HepG2 (cell line): ENCODE data around the gene TECTA.

Experiments
- EP300 ChIP-seq, 3 experiments: sonication (generic) in 1 of 3; formaldehyde crosslinking in 1 of 3; IDR thresholded peaks; 2 replicates each; pipeline versions ENCODE4 v1.5.1 to v1.6.1; 2011 to 2020; ENCODE audit warnings: low read depth in 2 of 3, low read length in 2 of 3, borderline replicate concordance in 1 of 3, improper control_type of control experiment in 1 of 3, mild to moderate bottlenecking in 1 of 3, missing genetic modification reagents in 1 of 3, moderate library complexity in 1 of 3
- GABPA ChIP-seq, 2 experiments: IDR thresholded peaks; 2 replicates each; pipeline ENCODE4 v1.6.1; 2011 to 2016; ENCODE audit warnings: low read depth in 2 of 2, low read length in 1 of 2, missing biosample characterization in 1 of 2, missing genetic modification characterization in 1 of 2
- TF ChIP-seq, protein P1 (sequence below): sonication (generic); formaldehyde crosslinking; IDR thresholded peaks from 2 replicates; pipeline ENCODE4 v1.8.1; 2023; ENCODE audit warnings: mild to moderate bottlenecking, inconsistent platforms, moderate library complexity, missing genetic modification reagents, borderline replicate concordance

DNA sequence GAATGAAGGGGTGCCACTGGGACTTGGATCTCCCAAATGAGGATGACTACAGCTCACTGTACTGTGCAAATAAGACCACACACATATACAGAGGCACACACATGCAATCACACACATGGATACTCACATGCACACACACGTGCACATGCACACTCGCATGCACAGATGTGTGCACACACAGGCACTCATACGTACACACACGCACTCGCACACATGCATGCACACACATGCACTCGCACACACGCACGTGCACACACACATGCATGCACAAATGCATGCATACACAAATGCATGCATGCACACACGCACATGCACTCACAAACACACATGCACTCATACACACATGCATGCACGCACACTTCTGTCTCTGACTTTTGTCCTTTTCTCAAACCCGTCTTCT lies 36.0 kb downstream of the TECTA start:
- no peak for TF ChIP-seq GABPA (IDR thresholded peaks at IDR 0.05; ENCODE audit: low read depth, low read length)
- TF ChIP-seq GABPA (CRISPR knock-in tag; IDR thresholded peaks at IDR 0.05; ENCODE audit: low read depth): no peak
- TF ChIP-seq EP300 (IDR thresholded peaks at IDR 0.05; ENCODE audit: low read depth in 2 of 2, low read length in 2 of 2): no peak
- no peak for TF ChIP-seq EP300 (CRISPR knock-in tag; IDR thresholded peaks at IDR 0.05; ENCODE audit: borderline replicate concordance)
- TF ChIP-seq, protein P1, sequence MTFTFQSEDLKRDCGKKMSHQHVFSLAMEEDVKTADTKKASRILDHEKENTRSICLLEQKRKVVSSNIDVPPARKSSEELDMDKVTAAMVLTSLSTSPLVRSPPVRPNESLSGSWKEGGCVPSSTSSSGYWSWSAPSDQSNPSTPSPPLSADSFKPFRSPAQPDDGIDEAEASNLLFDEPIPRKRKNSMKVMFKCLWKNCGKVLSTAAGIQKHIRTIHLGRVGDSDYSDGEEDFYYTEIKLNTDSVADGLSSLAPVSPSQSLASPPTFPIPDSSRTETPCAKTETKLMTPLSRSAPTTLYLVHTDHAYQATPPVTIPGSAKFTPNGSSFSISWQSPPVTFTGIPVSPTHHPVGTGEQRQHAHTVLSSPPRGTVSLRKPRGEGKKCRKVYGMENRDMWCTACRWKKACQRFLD: no peak
